HEK293 (cell line): Measurements from ENCODE around the gene NIPBL.

ENCODE experiments used
- BCL11B ChIP-seq: fragments of 450-650 bp; formaldehyde crosslinking; IDR thresholded peaks from 2 replicates; pipeline ENCODE4 v1.5.1; 2016; ENCODE audit warnings: low read depth, missing biosample characterization, missing genetic modification characterization
- FEZF1 ChIP-seq: fragments of 450-650 bp; formaldehyde crosslinking; IDR thresholded peaks from 2 replicates; pipeline ENCODE4 v1.5.1; 2016; ENCODE audit warnings: missing biosample characterization, missing genetic modification characterization
- GFI1B ChIP-seq: fragments of 450-650 bp; formaldehyde crosslinking; IDR thresholded peaks from 2 replicates; pipeline ENCODE4 v1.5.1; 2016; ENCODE audit warnings: missing biosample characterization, missing genetic modification characterization
- GLI4 ChIP-seq: fragments of 450-650 bp; formaldehyde crosslinking; IDR thresholded peaks from 2 replicates; pipeline ENCODE4 v1.5.1; 2016; ENCODE audit warnings: missing biosample characterization, missing genetic modification characterization
- INSM2 ChIP-seq: fragments of 450-650 bp; formaldehyde crosslinking; IDR thresholded peaks from 2 replicates; pipeline ENCODE4 v1.5.1; 2016; ENCODE audit warnings: missing biosample characterization, missing genetic modification characterization
- KLF9 ChIP-seq: fragments of 450-650 bp; formaldehyde crosslinking; IDR thresholded peaks from 2 replicates; pipeline ENCODE4 v1.5.1; 2016; ENCODE audit warnings: missing biosample characterization, missing genetic modification characterization, low read depth
- PRDM2 ChIP-seq: fragments of 450-650 bp; formaldehyde crosslinking; IDR thresholded peaks from 2 replicates; pipeline ENCODE4 v1.5.1; 2016; ENCODE audit warnings: missing biosample characterization, missing genetic modification characterization, borderline replicate concordance
- RBAK ChIP-seq: fragments of 450-650 bp; formaldehyde crosslinking; IDR thresholded peaks from 2 replicates; pipeline ENCODE4 v1.5.1; 2016; ENCODE audit warnings: missing biosample characterization, missing genetic modification characterization
- SCRT2 ChIP-seq: fragments of 450-650 bp; formaldehyde crosslinking; IDR thresholded peaks from 2 replicates; pipeline ENCODE4 v1.5.1; 2016; ENCODE audit warnings: missing biosample characterization, missing genetic modification characterization
- SP3 ChIP-seq: fragments of 450-650 bp; formaldehyde crosslinking; IDR thresholded peaks from 2 replicates; pipeline ENCODE4 v1.5.1; 2016; ENCODE audit warnings: missing biosample characterization, missing genetic modification characterization
- YY2 ChIP-seq: fragments of 450-650 bp; formaldehyde crosslinking; IDR thresholded peaks from 2 replicates; pipeline ENCODE4 v1.5.1; 2016; ENCODE audit warnings: missing biosample characterization, missing genetic modification characterization
- ZBTB1 ChIP-seq: fragments of 450-650 bp; formaldehyde crosslinking; IDR thresholded peaks from 2 replicates; pipeline ENCODE4 v1.5.1; 2016; ENCODE audit warnings: missing biosample characterization, missing genetic modification characterization
- ZBTB44 ChIP-seq: fragments of 450-650 bp; IDR thresholded peaks from 2 replicates; pipeline ENCODE4 v1.5.1; 2018; ENCODE audit warnings: missing biosample characterization, mild to moderate bottlenecking, missing genetic modification characterization
- ZBTB7A ChIP-seq: fragments of 450-650 bp; formaldehyde crosslinking; IDR thresholded peaks from 2 replicates; pipeline ENCODE4 v1.5.1; 2016; ENCODE audit warnings: low read depth, missing biosample characterization, missing genetic modification characterization
- ZNF138 ChIP-seq: fragments of 450-650 bp; formaldehyde crosslinking; IDR thresholded peaks from 2 replicates; pipeline ENCODE4 v1.5.1; 2016; ENCODE audit warnings: missing biosample characterization, missing genetic modification characterization, borderline replicate concordance
- ZNF169 ChIP-seq: fragments of 450-650 bp; formaldehyde crosslinking; IDR thresholded peaks from 2 replicates; pipeline ENCODE4 v1.5.1; 2016; ENCODE audit warnings: missing biosample characterization, missing genetic modification characterization
- ZNF19 ChIP-seq: fragments of 450-650 bp; formaldehyde crosslinking; IDR thresholded peaks from 2 replicates; pipeline ENCODE4; 2016; ENCODE audit warnings: missing biosample characterization, missing genetic modification characterization, low read depth
- ZNF2 ChIP-seq: fragments of 450-650 bp; formaldehyde crosslinking; IDR thresholded peaks from 2 replicates; pipeline ENCODE4 v1.5.1; 2016; ENCODE audit warnings: missing biosample characterization, missing genetic modification characterization
- ZNF223 ChIP-seq: fragments of 450-650 bp; formaldehyde crosslinking; IDR thresholded peaks from 2 replicates; pipeline ENCODE4 v1.5.1; 2016; ENCODE audit warnings: missing biosample characterization, missing genetic modification characterization
- ZNF350 ChIP-seq: fragments of 450-650 bp; formaldehyde crosslinking; IDR thresholded peaks from 2 replicates; pipeline ENCODE4 v1.5.0; 2017; ENCODE audit warnings: missing biosample characterization, mild to moderate bottlenecking, missing genetic modification characterization
- ZNF391 ChIP-seq: fragments of 450-650 bp; formaldehyde crosslinking; IDR thresholded peaks from 2 replicates; pipeline ENCODE4 v1.5.1; 2016; ENCODE audit warnings: low read depth, missing biosample characterization, missing genetic modification characterization, borderline replicate concordance
- ZNF416 ChIP-seq: fragments of 450-650 bp; formaldehyde crosslinking; IDR thresholded peaks from 2 replicates; pipeline ENCODE4 v1.5.1; 2016; ENCODE audit warnings: missing biosample characterization, missing genetic modification characterization
- ZNF48 ChIP-seq: fragments of 450-650 bp; formaldehyde crosslinking; IDR thresholded peaks from 2 replicates; pipeline ENCODE4 v1.5.1; 2016; ENCODE audit warnings: missing biosample characterization, missing genetic modification characterization
- ZNF549 ChIP-seq: fragments of 450-650 bp; IDR thresholded peaks from 2 replicates; pipeline ENCODE4 v1.5.1; 2018; ENCODE audit warnings: missing biosample characterization, missing genetic modification characterization, mild to moderate bottlenecking, inconsistent platforms, moderate library complexity
- ZNF600 ChIP-seq: fragments of 450-650 bp; formaldehyde crosslinking; IDR thresholded peaks from 2 replicates; pipeline ENCODE4 v1.5.1; 2016; ENCODE audit warnings: missing biosample characterization, missing genetic modification characterization
- ZNF670 ChIP-seq: fragments of 450-650 bp; formaldehyde crosslinking; IDR thresholded peaks from 2 replicates; pipeline ENCODE4 v1.5.1; 2016; ENCODE audit warnings: missing biosample characterization, missing genetic modification characterization, low read depth
- ZNF837 ChIP-seq: fragments of 450-650 bp; formaldehyde crosslinking; IDR thresholded peaks from 2 replicates; pipeline ENCODE4 v1.5.1; 2016; ENCODE audit warnings: missing biosample characterization, missing genetic modification characterization
- ZSCAN18 ChIP-seq: fragments of 450-650 bp; formaldehyde crosslinking; IDR thresholded peaks from 2 replicates; pipeline ENCODE4 v1.5.1; 2016; ENCODE audit warnings: missing biosample characterization, missing genetic modification characterization
- TF ChIP-seq, protein P1 (sequence below): fragments of 450-650 bp; formaldehyde crosslinking; IDR thresholded peaks from 2 replicates; pipeline ENCODE4 v1.5.1; 2017; ENCODE audit warnings: missing biosample characterization, missing genetic modification characterization

The NIPBL gene

GRCh38 chr5:36876299-36876964 is at the start of gene NIPBL (continued):
- no peak for TF ChIP-seq ZNF391 (tag by site-specific recombination)
- no peak for TF ChIP-seq ZNF549 (tag by site-specific recombination)
- no peak for TF ChIP-seq SP3 (tag by site-specific recombination)
- TF ChIP-seq, protein P1, sequence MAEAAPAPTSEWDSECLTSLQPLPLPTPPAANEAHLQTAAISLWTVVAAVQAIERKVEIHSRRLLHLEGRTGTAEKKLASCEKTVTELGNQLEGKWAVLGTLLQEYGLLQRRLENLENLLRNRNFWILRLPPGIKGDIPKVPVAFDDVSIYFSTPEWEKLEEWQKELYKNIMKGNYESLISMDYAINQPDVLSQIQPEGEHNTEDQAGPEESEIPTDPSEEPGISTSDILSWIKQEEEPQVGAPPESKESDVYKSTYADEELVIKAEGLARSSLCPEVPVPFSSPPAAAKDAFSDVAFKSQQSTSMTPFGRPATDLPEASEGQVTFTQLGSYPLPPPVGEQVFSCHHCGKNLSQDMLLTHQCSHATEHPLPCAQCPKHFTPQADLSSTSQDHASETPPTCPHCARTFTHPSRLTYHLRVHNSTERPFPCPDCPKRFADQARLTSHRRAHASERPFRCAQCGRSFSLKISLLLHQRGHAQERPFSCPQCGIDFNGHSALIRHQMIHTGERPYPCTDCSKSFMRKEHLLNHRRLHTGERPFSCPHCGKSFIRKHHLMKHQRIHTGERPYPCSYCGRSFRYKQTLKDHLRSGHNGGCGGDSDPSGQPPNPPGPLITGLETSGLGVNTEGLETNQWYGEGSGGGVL, result peak; percentile 95
- TF ChIP-seq ZNF600 (tag by site-specific recombination), result no peak; the same call in 1 of the 2 replicates
- TF ChIP-seq FEZF1 (tag by site-specific recombination), result no peak
- no peak for TF ChIP-seq ZNF48 (tag by site-specific recombination)
- TF ChIP-seq ZBTB7A (tag by site-specific recombination), result peak; percentile 65; the same call in 1 of the 2 replicates
- no peak for TF ChIP-seq PRDM2 (tag by site-specific recombination)
- TF ChIP-seq ZNF350 (tag by site-specific recombination), result no peak
- TF ChIP-seq INSM2 (tag by site-specific recombination), result no peak; the same call in 1 of the 2 replicates
- TF ChIP-seq ZSCAN18 (tag by site-specific recombination), result no peak
- TF ChIP-seq ZNF19 (tag by site-specific recombination), result no peak
- TF ChIP-seq ZNF223 (tag by site-specific recombination), result no peak
- TF ChIP-seq ZBTB44, result peak; percentile 98
- no peak for TF ChIP-seq ZNF670 (tag by site-specific recombination)
- TF ChIP-seq SCRT2, result no peak
- TF ChIP-seq ZNF138 (tag by site-specific recombination), result no peak
- no peak for TF ChIP-seq ZNF837 (tag by site-specific recombination)
- no peak for TF ChIP-seq BCL11B (tag by site-specific recombination)
- TF ChIP-seq GLI4 (tag by site-specific recombination), result 0 out of 2 replicates have a peak, but pooled peaks have one; percentile 46
- peak; percentile 67; the same call in 1 of the 2 replicates for TF ChIP-seq ZNF2 (tag by site-specific recombination)
- TF ChIP-seq ZNF169 (tag by site-specific recombination), result no peak
- no peak for TF ChIP-seq YY2
- no peak for TF ChIP-seq GFI1B
- TF ChIP-seq RBAK, result no peak
- no peak for TF ChIP-seq KLF9 (tag by site-specific recombination)
- no peak for TF ChIP-seq ZBTB1
- no peak for TF ChIP-seq ZNF416
